ENCODE data around the gene PNPLA1.

Gene PNPLA1

GRCh38 chr6:36267731-36268477 lies 2.0 kb upstream of the PNPLA1 start:
- Histone ChIP-seq H3K4me2 (ENCODE audit: low read depth, low read length) (no peak overlapping the region), H3K9me2 (replicated peaks; ENCODE audit: insufficient read depth, low read length) (no peaks in the 10 kb centered on the region)
- TF ChIP-seq CTCF (IDR thresholded peaks at IDR 0.05; ENCODE audit: low read length) (no peak), EZH2phosphoT487 (IDR thresholded peaks at IDR 0.05; ENCODE audit: low read length) (no peak), EZH2 (optimal IDR thresholded peaks at IDR 0.05; ENCODE audit: low read depth, low read length) (no peak)

GRCh38 chr6:36268478-36269275 lies 1.2 kb upstream of the PNPLA1 start:
- H3K79me2 ChIP-seq (ENCODE audit: low read length): no peaks in the 10 kb centered on the region
- no peaks in the 10 kb centered on the region for H3K9me2 ChIP-seq (replicated peaks; ENCODE audit: insufficient read depth, low read length)
- no peaks in the 10 kb centered on the region for H3K27me3 ChIP-seq (replicated peaks; ENCODE audit: insufficient read depth, low read length)
- no peaks in the 10 kb centered on the region for H3K9me3 ChIP-seq (replicated peaks; ENCODE audit: insufficient read depth, low read length)
- H3K27ac ChIP-seq (ENCODE audit: low read length): no peak overlapping the region
- H3K4me3 ChIP-seq (ENCODE audit: low read length): no peak overlapping the region
- no peaks in the 10 kb centered on the region for H3K36me3 ChIP-seq (replicated peaks; ENCODE audit: insufficient read depth, low read length)
- H3K4me2 ChIP-seq (ENCODE audit: low read depth, low read length): no peak overlapping the region
- H3K4me1 ChIP-seq (ENCODE audit: low read length): no peaks in the 10 kb centered on the region
- H3F3A ChIP-seq (ENCODE audit: insufficient read depth, low read length): no peaks in the 10 kb centered on the region
- no peak overlapping the region for H3K9ac ChIP-seq (ENCODE audit: low read length)
- no peak for DNase-seq
- no peak for TF ChIP-seq CTCF (IDR thresholded peaks at IDR 0.05; ENCODE audit: low read length)
- no peak for TF ChIP-seq EZH2 (optimal IDR thresholded peaks at IDR 0.05; ENCODE audit: low read depth, low read length)
- no peak for TF ChIP-seq EZH2phosphoT487 (IDR thresholded peaks at IDR 0.05; ENCODE audit: low read length)
- no peaks in the 10 kb centered on the region for H4K20me1 ChIP-seq (ENCODE audit: insufficient read depth, low read length)
- H2AFZ ChIP-seq (ENCODE audit: low read length): no peak overlapping the region

More at GRCh38 chr6:36267731-36268477, 2.0 kb upstream of the PNPLA1 start:
- H3K27ac ChIP-seq (ENCODE audit: low read length): no peak overlapping the region
- H3K9ac ChIP-seq (ENCODE audit: low read length): no peak overlapping the region
- H3K4me1 ChIP-seq (ENCODE audit: low read length): no peaks in the 10 kb centered on the region
- no peak for DNase-seq
- no peaks in the 10 kb centered on the region for H3K27me3 ChIP-seq (replicated peaks; ENCODE audit: insufficient read depth, low read length)
- H3K4me3 ChIP-seq (ENCODE audit: low read length): no peak overlapping the region
- H3K79me2 ChIP-seq (ENCODE audit: low read length): no peaks in the 10 kb centered on the region
- no peaks in the 10 kb centered on the region for H3K9me3 ChIP-seq (replicated peaks; ENCODE audit: insufficient read depth, low read length)
- H2AFZ ChIP-seq (ENCODE audit: low read length): no peak overlapping the region
- no peaks in the 10 kb centered on the region for H4K20me1 ChIP-seq (ENCODE audit: insufficient read depth, low read length)
- no peaks in the 10 kb centered on the region for H3K36me3 ChIP-seq (replicated peaks; ENCODE audit: insufficient read depth, low read length)
- no peaks in the 10 kb centered on the region for H3F3A ChIP-seq (ENCODE audit: insufficient read depth, low read length)

GRCh38 chr6:36272234-36272633 lies 2.4 kb downstream of the PNPLA1 start:
- H3K4me2 ChIP-seq (ENCODE audit: low read depth, low read length): no peak overlapping the region
- no peak for DNase-seq
- no peak overlapping the region for H3K4me3 ChIP-seq (ENCODE audit: low read length)
- H3K9me2 ChIP-seq (replicated peaks; ENCODE audit: insufficient read depth, low read length): no peaks in the 10 kb centered on the region
- no peaks in the 10 kb centered on the region for H3K79me2 ChIP-seq (ENCODE audit: low read length)
- H3K36me3 ChIP-seq (replicated peaks; ENCODE audit: insufficient read depth, low read length): no peaks in the 10 kb centered on the region
- no peak overlapping the region for H2AFZ ChIP-seq (ENCODE audit: low read length)
- H3K27me3 ChIP-seq (replicated peaks; ENCODE audit: insufficient read depth, low read length): no peaks in the 10 kb centered on the region
- H3K9ac ChIP-seq (ENCODE audit: low read length): no peak overlapping the region
- H3K27ac ChIP-seq (ENCODE audit: low read length): no peak overlapping the region
- no peaks in the 10 kb centered on the region for H3F3A ChIP-seq (ENCODE audit: insufficient read depth, low read length)
- H4K20me1 ChIP-seq (ENCODE audit: insufficient read depth, low read length): no peaks in the 10 kb centered on the region
- H3K4me1 ChIP-seq (ENCODE audit: low read length): no peaks in the 10 kb centered on the region
- TF ChIP-seq EZH2 (optimal IDR thresholded peaks at IDR 0.05; ENCODE audit: low read depth, low read length): no peak
- no peak for TF ChIP-seq CTCF (IDR thresholded peaks at IDR 0.05; ENCODE audit: low read length)
- TF ChIP-seq EZH2phosphoT487 (IDR thresholded peaks at IDR 0.05; ENCODE audit: low read length): no peak
- H3K9me3 ChIP-seq (replicated peaks; ENCODE audit: insufficient read depth, low read length): no peaks in the 10 kb centered on the region
